WERI-Rb-1 (cell line): ENCODE measurements around the gene GUCY1A2.

Experiments
- DNase-seq: peaks from one replicate; pipeline ENCODE4 v3.0.0-alpha.2; 2020
- H3K27ac ChIP-seq: fragments of 250-450 bp; sonication (Bioruptor Pico); 2 replicates; pipeline ENCODE4 v1.5.1; 2020; ENCODE audit warnings: mild to moderate bottlenecking, moderate library complexity
- H3K27me3 ChIP-seq: fragments of 250-450 bp; sonication (Bioruptor Pico); 2 replicates; pipeline ENCODE4 v1.5.1; 2021; ENCODE audit warnings: mild to moderate bottlenecking, low read depth, moderate library complexity; ENCODE audit not compliant: insufficient read depth, severe bottlenecking
- H3K36me3 ChIP-seq: fragments of 250-450 bp; sonication (Bioruptor Pico); 2 replicates; pipeline ENCODE4 v1.5.1; 2020; ENCODE audit warnings: mild to moderate bottlenecking, moderate library complexity
- H3K4me3 ChIP-seq: 2 replicates; pipeline ENCODE4 v1.5.1; 2011; ENCODE audit warnings: low read depth, mild to moderate bottlenecking, control low read depth, low read length
- H3K9me3 ChIP-seq: fragments of 250-450 bp; sonication (Bioruptor Pico); 2 replicates; pipeline ENCODE4 v1.5.1; 2021; ENCODE audit warnings: mild to moderate bottlenecking, moderate library complexity; ENCODE audit not compliant: severe bottlenecking
- CTCF ChIP-seq: IDR thresholded peaks from 2 replicates; pipeline ENCODE4 v1.5.1; 2011; ENCODE audit warnings: low read depth, mild to moderate bottlenecking, control low read depth, inconsistent platforms, low read length

The GUCY1A2 gene

GRCh38 chr11:106958517-106959248 is 59.6 kb downstream of the GUCY1A2 start:
- Histone ChIP-seq H3K27me3 (no peaks in the 10 kb centered on the region), H3K36me3 (no peaks in the 10 kb centered on the region; the same call in none of the 2 replicates), H3K9me3 (peaks cover 7% of the 10 kb centered on the region), H3K27ac (no peak overlapping the region), H3K4me3 (no peak overlapping the region)
- TF ChIP-seq CTCF = no peak
- no peak for DNase-seq

- peak; percentile 82 for DNase-seq
- Histone ChIP-seq H3K9me3 (peaks cover 11% of the 10 kb centered on the region), H3K27ac (no peak overlapping the region), H3K4me3 (no peak overlapping the region), H3K27me3 (no peaks in the 10 kb centered on the region), H3K36me3 (no peaks in the 10 kb centered on the region; the same call in none of the 2 replicates)
- no peak for TF ChIP-seq CTCF
Measured at GRCh38 chr11:106957030-106957482, 61.2 kb downstream of the GUCY1A2 start.

GRCh38 chr11:106950067-106950491 is 68.2 kb downstream of the GUCY1A2 start:
- H3K9me3 ChIP-seq = peaks cover 5% of the 10 kb centered on the region

GRCh38 chr11:106943089-106943488 is 75.2 kb downstream of the GUCY1A2 start:
- no peak for DNase-seq
- Histone ChIP-seq H3K9me3 (no peaks in the 10 kb centered on the region), H3K4me3 (no peak overlapping the region), H3K27me3 (no peaks in the 10 kb centered on the region), H3K27ac (no peak overlapping the region), H3K36me3 (no peaks in the 10 kb centered on the region)
- no peak for TF ChIP-seq CTCF

More at GRCh38 chr11:106950067-106950491, 68.2 kb downstream of the GUCY1A2 start:
- no peaks in the 10 kb centered on the region for H3K36me3 ChIP-seq
- H3K4me3 ChIP-seq = no peak overlapping the region
- DNase-seq = no peak
- TF ChIP-seq CTCF = no peak
- H3K27me3 ChIP-seq = no peaks in the 10 kb centered on the region
- H3K27ac ChIP-seq = no peak overlapping the region

- no peak for TF ChIP-seq CTCF
Measured at GRCh38 chr11:106939157-106939556, 79.1 kb downstream of the GUCY1A2 start.

More at GRCh38 chr11:106939157-106939556, 79.1 kb downstream of the GUCY1A2 start:
- Histone ChIP-seq H3K27me3 (no peaks in the 10 kb centered on the region), H3K4me3 (no peak overlapping the region), H3K36me3 (no peaks in the 10 kb centered on the region), H3K27ac (no peak overlapping the region), H3K9me3 (no peaks in the 10 kb centered on the region)
- no peak for DNase-seq
